Measurements from ENCODE around the gene RAI1.

Gene RAI1

GRCh38 chr17:17698371-17698770 is 17.1 kb downstream of the RAI1 start:
- DNase-seq (ENCODE audit: low read depth) = no peak

GRCh38 chr17:17698869-17699351 is 17.7 kb downstream of the RAI1 start:
- DNase-seq (ENCODE audit: low read depth) = no peak

- DNase-seq (ENCODE audit: low read depth) = no peak
Measured at GRCh38 chr17:17699491-17699890, 18.2 kb downstream of the RAI1 start.

GRCh38 chr17:17700251-17700969 is 19.2 kb downstream of the RAI1 start:
- no peak for DNase-seq (ENCODE audit: low read depth)

GRCh38 chr17:17701112-17701511 is 19.9 kb downstream of the RAI1 start:
- DNase-seq (ENCODE audit: low read depth) = no peak

- no peak for DNase-seq (ENCODE audit: low read depth)
Measured at GRCh38 chr17:17701658-17702057, 20.4 kb downstream of the RAI1 start.

GRCh38 chr17:17702449-17703139 is 21.3 kb downstream of the RAI1 start:
- DNase-seq (ENCODE audit: low read depth) = no peak

GRCh38 chr17:17703140-17703919 is 22.1 kb downstream of the RAI1 start:
- no peak for DNase-seq (ENCODE audit: low read depth)

GRCh38 chr17:17704931-17705330 is 23.7 kb downstream of the RAI1 start:
- no peak for DNase-seq (ENCODE audit: low read depth)

- DNase-seq (ENCODE audit: low read depth) = no peak
Measured at GRCh38 chr17:17706140-17707060, 25.1 kb downstream of the RAI1 start.

GRCh38 chr17:17708295-17708694 is 27.0 kb downstream of the RAI1 start:
- DNase-seq (ENCODE audit: low read depth) = no peak

- no peak for DNase-seq (ENCODE audit: low read depth)
Measured at GRCh38 chr17:17708816-17709215, 27.6 kb downstream of the RAI1 start.

GRCh38 chr17:17709815-17710321 is 28.6 kb downstream of the RAI1 start:
- DNase-seq (ENCODE audit: low read depth) = no peak

GRCh38 chr17:17710355-17710727 is 29.1 kb downstream of the RAI1 start:
- no peak for DNase-seq (ENCODE audit: low read depth)

- peak; percentile 93 for DNase-seq (ENCODE audit: low read depth)
Measured at GRCh38 chr17:17710728-17711541, 29.7 kb downstream of the RAI1 start.

GRCh38 chr17:17711641-17712162 is 30.4 kb downstream of the RAI1 start:
- DNase-seq (ENCODE audit: low read depth) = no peak

GRCh38 chr17:17712268-17712924 is 31.1 kb downstream of the RAI1 start:
- peak; percentile 99 for DNase-seq (ENCODE audit: low read depth)

GRCh38 chr17:17713839-17714238 is 32.6 kb downstream of the RAI1 start:
- peak; percentile 77 for DNase-seq (ENCODE audit: low read depth)

GRCh38 chr17:17714261-17714866 is 33.1 kb downstream of the RAI1 start:
- no peak for DNase-seq (ENCODE audit: low read depth)

All from iris pigment epithelial cell (primary cell).